GM20000 (cell line): Measurements from ENCODE around the gene MRPS12.

Experiments used
- DNase-seq: peaks from one replicate; pipeline ENCODE4 v3.0.0; 2012; ENCODE audit warnings: low spot score
- TF ChIP-seq, protein P1 (sequence below): IDR thresholded peaks from 2 replicates; pipeline ENCODE4 v1.5.1; 2012; ENCODE audit warnings: mild to moderate bottlenecking, control low read depth; ENCODE audit errors: extremely low read depth, missing control alignments

Gene MRPS12

DNA sequence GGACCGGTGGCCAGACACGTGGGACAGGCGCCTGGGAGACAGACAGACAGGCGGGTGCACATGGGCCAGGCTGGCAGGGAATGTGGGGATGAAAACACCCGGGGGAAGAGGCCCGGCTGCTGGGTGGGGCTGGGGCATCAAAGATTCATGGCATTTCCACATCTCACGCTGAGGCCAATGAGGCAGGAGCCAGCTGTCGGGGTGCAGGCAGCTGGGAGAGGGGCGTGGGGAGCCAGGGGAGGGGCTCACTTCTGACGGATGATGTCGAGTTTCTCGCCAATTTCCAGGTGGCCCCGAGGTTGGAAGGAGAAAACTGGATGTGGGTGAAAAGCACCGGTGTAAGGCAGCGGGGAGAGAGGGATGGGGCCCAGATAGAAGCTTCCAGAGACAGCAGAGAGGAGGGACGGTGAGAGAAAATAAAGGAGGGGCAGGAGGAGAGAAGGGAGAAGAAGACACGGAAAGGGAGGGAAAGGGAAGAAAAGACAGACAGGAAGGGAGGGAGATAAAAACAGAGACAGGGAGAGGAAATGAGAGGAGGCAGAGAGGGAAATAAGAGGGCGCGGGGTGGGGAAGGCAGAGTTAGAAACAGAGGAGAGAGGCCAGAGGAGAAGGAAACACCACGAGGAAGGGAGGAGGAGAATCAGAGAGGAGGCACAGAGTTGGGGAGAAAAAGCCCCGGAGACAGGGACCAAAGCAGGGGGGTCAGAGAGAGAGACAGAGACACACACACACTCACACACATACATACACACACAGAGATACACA, 10.7 kb upstream of the MRPS12 start:
- DNase-seq, result peak; percentile 4
- TF ChIP-seq, protein P1, sequence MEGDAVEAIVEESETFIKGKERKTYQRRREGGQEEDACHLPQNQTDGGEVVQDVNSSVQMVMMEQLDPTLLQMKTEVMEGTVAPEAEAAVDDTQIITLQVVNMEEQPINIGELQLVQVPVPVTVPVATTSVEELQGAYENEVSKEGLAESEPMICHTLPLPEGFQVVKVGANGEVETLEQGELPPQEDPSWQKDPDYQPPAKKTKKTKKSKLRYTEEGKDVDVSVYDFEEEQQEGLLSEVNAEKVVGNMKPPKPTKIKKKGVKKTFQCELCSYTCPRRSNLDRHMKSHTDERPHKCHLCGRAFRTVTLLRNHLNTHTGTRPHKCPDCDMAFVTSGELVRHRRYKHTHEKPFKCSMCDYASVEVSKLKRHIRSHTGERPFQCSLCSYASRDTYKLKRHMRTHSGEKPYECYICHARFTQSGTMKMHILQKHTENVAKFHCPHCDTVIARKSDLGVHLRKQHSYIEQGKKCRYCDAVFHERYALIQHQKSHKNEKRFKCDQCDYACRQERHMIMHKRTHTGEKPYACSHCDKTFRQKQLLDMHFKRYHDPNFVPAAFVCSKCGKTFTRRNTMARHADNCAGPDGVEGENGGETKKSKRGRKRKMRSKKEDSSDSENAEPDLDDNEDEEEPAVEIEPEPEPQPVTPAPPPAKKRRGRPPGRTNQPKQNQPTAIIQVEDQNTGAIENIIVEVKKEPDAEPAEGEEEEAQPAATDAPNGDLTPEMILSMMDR, result no peak

DNA sequence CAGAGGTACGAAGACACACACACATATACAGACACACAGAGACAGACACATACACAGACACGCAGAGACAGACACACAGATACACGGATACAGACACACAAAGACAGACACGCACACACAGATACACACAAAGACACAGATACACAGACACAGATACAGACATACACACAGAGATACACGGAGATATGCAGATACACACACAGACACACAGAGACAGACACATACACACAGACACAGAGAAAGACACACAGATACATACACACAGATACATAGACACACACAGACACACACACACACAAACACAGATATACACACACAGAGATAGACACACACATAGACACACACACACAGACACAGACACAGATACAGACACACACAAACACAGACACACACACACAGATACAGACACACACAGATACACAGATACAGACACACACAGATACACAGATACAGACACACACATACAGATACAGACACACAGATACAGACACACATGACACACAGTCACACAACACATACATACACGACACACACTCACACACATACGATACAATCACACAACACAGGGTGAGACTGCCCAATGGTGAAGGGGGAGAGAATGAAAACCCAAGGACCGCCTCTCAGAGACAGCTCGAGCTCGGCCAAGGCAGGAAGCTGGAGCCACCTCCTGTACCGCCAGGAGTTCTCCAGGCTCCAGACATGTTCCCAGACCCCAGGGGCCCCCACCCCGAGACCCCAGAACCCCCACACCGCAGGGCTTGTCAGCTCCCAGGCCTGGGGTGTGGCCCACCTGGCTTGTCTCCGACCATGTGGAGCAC, 9.9 kb upstream of the MRPS12 start:
- DNase-seq, result no peak

DNA sequence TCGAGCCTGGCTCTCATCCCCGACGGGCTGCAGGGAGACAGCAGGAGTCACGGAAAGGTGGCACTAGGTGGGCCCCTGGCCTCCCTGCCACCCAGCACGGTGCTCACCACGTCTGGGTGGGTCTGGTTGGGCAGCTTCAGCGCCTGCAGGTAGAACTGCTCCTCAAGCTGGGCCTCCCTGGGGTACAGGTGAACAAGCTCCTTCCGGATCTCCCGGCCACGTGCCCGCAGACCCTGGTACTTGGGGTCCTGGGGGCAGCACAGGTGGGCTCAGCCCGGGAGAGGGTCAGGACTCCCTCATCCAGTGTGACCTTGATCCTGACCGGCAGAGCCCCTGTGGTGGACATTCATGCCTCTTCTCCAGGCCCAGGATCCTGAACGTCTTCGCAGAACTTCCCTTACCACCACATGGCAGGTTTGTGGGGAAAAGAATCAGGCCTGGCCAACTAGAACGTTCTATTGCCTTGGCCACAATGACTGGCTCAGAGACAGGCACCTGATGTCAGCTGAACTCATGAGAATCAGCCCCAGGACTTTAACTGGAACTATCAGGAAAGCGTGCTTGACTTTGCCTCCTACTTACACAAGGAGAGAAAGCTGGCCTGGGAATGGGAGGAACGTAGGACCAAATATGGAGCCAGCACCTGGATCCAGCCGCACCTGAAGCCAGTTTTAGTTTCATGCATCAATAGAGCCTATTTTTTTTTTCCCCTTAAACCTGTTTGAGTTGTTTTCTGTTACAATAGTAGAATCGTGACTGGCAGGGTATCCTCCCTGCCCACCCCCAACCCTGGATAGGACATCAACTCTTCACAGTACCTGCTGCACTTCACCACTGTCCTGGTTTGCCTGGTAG, 9.1 kb upstream of the MRPS12 start:
- TF ChIP-seq, protein P1, result no peak
- no peak for DNase-seq

More for the DNA sequence above, 9.9 kb upstream of the MRPS12 start:
- TF ChIP-seq, protein P1, result no peak

DNA sequence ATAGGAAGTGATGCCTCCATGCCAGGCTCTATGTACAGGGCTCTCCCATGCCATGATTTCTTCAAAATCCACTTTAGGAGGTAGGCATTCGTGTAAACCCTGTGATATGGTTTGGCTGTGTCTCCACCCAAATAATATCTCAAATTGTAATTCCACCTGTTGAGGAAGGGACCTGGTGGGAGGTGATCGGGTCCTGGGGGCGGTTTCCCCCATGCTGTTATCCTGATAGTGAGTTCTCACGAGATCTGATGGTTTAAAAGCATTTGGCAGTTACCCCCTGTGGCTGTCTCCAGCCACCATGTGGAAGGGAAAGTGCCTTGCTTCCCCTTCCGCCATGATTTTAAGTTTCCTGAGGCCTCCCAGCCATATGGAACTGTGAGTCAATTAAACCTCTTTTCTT, 8.3 kb upstream of the MRPS12 start:
- DNase-seq, result no peak
- TF ChIP-seq, protein P1, result no peak

DNA sequence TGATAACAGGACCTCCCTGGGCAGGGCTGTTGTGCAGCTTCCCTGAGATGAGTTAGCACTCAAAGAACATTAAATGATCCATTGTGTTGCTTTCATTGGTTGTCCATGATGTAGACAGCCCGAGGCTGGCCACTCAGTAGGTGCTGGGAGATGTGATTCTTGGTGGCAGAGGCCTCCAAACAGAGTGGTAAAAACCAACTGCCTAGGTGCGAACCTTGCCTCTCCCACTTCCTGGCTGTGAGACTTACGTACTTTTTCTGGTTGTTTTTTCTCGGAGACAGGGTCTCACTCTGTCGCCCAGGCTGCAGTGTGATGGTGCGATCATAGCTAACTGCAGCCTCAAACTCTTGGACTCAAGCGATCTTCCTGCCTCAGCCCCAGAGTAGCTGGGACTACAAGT, 6.4 kb upstream of the MRPS12 start:
- TF ChIP-seq, protein P1, result no peak
- no peak for DNase-seq

DNA sequence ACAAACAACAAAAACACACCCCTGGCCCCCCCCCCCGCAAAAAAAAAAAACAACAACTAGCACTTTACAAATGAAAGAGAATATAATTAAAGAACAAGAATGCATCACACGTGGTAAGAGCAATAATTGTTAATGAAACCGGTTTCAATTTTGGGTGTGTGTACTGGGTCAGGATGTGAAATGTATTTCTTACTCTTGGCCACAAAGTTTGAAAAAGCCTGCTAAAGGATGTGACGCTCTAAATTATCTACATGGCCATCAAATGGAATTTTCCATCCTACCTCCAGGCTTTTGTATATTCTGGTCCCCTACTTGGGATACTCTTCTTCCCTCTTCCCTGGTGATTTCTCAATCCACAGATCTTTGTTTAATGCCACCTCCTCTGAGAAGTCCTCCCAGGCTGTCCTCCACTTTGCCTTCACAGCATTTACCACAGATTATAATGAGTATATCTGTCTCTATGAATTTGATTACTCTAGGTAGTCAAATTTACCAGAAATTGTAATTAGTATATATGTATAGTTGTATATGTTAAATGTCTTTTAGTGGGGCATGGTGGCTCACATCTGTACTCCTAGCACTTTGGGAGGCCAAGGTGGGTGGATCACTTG, 2.2 kb upstream of the MRPS12 start:
- DNase-seq, result no peak
- TF ChIP-seq, protein P1, result no peak
